Measurements from ENCODE around the gene ADAMTS9.

DNA sequence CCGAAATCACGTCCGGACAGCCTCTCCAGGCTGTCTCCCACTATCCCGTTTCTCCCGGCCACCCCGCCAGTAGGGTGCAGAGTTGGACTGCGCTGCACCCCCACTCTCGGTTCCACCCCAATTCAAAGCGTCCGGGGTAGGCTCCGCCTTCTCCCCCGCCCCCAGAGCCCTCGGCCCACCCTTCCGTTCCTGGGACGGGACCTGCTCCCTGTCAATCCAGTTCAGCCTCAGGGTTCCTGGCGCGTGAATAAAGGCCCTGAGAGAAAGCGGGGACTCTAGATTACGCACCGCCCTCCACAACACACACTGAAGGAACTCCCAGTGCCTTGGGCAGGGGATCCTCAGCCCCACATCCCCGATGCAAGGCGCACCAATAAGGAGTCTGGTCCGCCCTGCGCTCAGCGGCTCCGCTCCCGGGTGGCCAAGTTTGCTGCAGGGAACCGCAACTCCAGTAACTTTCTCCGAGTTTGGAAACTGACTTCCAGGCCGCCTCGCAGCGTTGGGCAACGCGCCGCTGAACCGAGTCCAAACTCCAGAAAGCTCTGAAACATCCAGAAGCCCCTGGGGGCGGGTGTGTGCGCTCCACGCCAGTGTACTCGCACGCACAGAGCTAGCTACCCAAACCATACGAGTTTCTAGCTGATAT, 1.9 kb downstream of the ADAMTS9 start:
- TF ChIP-seq POLR2A (IDR thresholded peaks at IDR 0.05) = peak in 2 of 4 donors; percentile 40 to 56
- TF ChIP-seq, protein P1, sequence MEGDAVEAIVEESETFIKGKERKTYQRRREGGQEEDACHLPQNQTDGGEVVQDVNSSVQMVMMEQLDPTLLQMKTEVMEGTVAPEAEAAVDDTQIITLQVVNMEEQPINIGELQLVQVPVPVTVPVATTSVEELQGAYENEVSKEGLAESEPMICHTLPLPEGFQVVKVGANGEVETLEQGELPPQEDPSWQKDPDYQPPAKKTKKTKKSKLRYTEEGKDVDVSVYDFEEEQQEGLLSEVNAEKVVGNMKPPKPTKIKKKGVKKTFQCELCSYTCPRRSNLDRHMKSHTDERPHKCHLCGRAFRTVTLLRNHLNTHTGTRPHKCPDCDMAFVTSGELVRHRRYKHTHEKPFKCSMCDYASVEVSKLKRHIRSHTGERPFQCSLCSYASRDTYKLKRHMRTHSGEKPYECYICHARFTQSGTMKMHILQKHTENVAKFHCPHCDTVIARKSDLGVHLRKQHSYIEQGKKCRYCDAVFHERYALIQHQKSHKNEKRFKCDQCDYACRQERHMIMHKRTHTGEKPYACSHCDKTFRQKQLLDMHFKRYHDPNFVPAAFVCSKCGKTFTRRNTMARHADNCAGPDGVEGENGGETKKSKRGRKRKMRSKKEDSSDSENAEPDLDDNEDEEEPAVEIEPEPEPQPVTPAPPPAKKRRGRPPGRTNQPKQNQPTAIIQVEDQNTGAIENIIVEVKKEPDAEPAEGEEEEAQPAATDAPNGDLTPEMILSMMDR (IDR thresholded peaks at IDR 0.05) = peak in 3 of 7 experiments; percentile 20 to 37 (median 22)
- TF ChIP-seq POLR2AphosphoS5 (IDR thresholded peaks at IDR 0.05) = peak; percentile 72 to 88 (median 85)
- TF ChIP-seq EP300 (IDR thresholded peaks at IDR 0.05) = no peak
